CD4-positive, alpha-beta T cell treated with Interferon alpha-2 for 1 hour (primary cell): ENCODE measurements around the gene RAB38.

Source experiments
- DNase-seq, 2 donors: peaks; one replicate each; pipeline ENCODE4 v3.0.0-alpha.2; 2020 to 2022

The RAB38 gene

DNA sequence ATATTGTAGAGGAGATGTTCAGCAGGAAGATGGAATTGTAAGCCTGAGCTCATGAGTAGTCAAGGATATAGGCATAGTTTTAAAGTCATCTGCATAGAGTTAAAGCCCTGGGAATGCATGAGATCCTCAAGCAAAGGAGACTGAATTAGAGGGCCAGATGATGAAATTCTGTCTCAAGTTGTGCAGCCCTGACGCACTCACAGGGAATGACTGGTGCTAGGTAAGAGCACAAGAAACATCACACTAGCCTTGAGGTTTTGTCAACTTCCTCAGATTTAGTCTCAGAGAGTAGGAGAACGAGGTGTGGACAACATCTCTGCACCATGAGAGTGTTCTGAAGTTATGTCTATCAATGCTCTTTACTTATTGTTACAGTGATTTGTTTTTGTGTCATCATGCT lies 5.8 kb downstream of the RAB38 start:
- no peak for DNase-seq

DNA sequence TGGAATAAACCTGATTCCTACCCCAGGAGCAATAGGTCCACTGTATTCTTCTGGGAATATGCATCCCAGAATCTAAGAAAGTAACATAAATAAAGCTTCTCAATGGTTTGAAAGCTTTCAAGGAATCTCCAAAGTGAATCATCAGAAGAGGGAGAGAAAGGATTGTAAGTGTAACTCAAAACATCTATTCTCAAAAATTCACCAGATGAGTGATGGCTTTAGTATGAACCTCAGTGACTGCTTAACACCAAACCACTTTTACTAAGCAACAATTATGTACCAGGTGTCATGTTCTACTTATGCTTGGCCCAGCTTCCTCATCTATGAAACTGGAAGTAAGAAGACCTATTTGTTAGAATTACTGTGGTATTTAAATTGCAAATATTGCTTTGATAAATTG lies 7.4 kb downstream of the RAB38 start:
- no peak for DNase-seq

DNA sequence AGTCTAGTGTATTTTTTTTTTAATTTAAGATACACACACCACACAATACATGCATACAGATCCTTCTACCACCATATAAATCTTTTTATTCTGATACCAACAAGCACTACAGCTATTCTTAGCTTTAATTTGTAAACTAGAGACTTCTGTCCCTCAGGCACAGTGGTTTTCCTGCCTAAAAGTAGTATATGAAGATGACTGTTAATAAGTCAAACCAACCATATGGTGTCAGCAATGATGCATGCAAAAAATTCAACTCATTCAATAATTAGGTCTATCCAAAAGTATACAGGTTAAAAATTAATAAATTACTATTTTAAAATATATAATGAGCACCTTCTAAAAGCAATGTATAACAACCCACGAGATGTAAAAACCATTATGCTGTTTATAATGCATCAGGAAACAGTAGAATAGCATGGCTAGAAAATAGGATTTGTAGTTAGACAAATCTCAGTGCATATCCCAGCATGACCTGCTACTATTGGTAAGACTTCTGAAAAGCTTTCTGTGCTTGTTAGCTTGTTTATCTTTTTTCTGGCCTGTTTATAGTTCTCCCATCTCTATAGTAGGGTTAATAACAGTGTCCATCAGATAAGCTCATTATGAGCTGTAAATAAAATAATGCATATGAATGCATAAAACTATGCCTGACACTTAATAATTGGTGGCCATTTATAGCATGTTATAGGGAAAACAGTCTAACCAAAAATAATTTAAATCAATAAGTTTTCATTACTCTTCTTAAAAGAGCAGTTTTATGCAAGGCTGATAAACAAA lies 10.2 kb downstream of the RAB38 start:
- no peak for DNase-seq

DNA sequence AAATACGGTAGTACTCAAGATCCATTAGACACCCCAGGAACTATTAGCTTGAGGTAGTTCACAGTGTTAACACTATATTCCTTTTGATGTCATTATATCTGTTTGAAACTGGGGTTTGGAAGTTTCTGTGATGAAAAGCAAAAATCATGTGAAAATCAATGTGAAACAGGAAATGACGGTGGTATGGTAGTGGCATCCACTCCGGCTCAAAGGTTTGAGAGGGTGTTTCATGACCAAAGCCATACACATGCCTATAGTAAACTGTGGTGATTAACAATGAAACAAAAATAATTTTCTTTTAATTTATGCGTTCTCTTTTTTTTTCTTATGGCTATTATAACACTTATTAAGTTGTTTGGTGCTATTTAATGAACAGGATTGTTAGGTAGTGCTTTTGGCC lies 10.9 kb downstream of the RAB38 start:
- DNase-seq = no peak

DNA sequence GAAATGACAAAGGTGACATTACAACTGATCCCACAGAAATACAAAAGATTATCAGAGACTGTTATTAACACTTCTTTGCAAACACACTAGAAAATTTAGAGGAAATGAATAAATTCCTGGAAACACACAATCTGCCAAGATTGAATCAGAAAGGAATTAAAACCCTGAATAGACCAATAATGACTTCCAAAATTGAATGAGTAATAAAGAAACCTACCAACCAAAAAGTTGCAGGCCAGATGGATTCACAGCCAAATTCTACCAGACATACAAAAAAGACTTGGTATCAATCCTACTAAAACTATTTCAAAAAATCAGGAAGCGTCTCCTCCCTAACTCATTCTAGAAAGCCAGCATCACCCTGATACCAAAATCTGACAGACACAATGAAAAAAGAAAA lies 17.2 kb downstream of the RAB38 start:
- DNase-seq = no peak

DNA sequence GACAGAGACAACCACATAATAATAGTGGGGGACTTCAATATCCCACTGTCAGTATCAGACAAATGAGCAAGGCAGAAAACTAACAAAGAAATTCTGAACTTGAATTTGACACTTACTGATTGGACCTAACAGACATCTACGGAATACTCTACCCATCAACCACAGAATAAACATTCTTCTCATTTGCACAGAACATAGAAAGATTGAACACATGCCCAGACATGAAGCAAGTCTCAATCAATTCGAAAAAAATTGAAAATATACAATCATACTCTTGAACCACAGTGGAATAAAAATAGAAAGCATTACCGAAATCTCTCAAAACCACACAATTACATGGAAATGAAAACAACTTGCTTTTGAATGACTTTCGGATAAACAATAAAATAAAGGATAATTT lies 17.9 kb downstream of the RAB38 start:
- DNase-seq = no peak

DNA sequence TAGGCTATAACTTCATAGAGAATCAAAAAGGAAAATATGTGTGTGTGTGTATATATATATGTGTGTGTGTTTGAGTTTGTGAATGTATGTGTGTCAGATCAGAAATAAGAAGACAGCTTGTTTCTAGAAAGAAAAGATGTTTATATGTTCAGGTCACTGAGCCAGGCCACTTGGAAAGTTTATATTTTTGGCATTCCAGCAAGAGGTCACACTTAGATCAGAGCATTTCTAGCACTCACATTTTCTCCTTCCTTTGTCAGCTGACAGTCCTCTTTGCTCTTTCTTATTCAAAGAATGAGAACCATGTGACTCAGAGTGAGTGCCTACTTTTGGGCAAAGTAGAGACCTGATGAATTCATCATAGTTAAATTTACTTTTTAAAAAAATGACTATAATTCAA lies 22.9 kb downstream of the RAB38 start:
- DNase-seq = no peak

DNA sequence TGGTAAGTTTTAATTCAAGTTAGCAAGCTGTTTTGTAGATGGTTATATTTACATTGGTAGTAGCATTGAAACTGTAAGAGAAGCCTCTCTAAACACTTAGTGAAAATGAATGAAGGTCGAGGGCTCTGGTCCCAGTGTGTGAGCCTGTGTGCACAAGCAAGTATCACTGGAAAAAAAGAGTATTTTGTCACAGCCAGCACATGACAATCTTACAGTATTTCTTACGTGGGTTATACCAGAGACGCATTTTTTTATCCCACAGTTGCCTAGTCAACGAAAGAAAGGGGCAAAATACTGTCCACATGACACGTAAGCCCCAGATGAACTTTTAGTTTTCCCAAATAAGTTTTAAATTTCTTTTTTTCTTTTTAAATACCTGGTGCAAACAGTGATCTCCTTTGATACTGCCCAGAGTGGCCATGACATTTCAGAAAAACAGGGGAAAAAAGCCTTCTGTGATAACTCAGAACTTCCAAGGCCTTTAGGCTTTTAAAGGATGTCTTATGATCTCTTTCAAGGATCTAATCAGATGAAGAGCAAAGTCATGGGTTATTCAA lies 23.5 kb downstream of the RAB38 start:
- DNase-seq = no peak

DNA sequence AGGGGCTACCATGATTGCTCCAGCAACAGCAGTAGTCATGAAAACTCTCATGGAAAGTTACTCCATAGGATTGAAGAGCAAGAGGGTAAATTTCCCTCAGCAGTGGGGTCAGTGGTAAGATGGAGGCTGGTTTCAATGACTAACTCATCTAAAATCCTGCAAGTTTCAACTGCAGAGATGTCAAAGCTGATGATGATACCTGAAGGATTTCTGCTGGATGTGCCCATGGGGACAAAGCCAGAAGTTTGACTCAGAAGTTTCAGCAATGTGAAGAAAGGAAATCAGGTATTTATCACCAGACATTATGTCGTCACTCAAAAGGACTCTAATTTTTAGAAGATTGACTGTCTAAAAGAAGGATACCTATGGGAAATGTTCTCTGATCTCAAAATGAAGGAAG lies 29.1 kb downstream of the RAB38 start:
- DNase-seq = no peak

DNA sequence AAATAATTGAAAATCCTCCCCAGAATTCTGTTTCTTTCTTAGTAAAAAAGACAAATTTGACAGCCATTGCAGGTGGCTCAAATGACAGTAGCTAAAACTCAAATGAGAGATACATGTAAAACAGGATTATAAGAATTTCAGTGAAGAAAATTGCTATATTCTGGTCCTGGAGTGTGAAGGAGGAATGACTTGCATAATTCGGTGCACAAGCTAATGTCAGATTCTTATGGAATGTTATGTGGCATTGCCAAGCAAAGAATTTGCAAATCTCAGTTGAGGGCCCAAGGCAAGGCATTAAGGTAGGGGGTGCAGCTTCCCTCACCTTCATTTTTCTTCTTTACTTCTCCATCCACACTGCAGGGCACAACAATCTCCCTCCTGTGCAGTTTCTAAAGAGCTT lies 35.4 kb downstream of the RAB38 start:
- DNase-seq = no peak

DNA sequence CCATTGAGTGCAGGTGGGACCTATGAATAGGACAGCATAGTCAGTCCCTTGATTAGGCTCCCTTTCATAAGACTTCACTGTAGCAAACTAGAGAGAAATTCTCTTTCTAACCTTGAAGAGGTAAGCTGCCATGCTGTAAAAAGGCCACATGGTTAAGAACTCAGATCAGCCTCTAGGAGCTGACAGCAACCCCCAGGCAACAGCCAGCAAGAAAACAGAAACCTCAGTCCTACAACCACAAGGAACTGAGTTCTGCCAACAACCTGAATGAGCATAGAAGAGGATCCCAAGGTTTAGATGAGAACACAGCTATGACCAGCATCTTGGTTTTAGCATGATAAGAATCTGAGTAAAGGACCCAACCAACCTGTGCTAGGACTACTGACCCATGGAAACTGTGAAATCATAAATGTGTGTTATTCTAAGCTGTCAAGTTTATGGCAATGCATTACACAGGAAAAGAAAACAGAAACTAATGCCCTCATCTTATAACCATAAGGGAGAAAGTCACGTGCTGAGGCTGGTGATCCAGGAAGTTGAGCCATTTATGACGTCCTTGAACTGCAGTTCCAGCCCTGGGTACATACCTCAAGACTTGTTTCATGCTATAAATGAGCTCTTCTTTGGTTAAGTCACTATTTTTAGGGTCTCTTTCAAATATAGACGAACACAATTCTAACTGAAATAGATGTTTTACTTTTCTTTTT lies 43.3 kb downstream of the RAB38 start:
- no peak for DNase-seq

DNA sequence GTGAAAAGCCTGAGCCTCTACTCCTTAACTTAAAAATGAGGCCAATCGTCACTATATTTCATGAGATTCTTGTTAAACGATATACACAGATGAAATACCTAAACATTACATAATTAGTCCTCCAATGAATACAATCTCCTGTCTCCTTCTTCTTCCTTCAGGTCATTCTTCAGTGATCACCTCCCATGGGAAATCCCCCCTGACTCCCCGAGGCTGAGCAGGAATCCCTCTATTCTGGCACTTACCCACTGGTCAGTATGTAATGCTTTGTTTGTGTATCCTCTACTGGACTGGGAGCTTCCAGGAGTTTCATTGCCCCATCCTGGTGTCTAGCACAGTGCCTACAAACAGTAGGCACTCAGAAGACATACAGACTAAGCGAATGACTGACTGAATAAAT lies 52.3 kb downstream of the RAB38 start:
- DNase-seq = no peak

DNA sequence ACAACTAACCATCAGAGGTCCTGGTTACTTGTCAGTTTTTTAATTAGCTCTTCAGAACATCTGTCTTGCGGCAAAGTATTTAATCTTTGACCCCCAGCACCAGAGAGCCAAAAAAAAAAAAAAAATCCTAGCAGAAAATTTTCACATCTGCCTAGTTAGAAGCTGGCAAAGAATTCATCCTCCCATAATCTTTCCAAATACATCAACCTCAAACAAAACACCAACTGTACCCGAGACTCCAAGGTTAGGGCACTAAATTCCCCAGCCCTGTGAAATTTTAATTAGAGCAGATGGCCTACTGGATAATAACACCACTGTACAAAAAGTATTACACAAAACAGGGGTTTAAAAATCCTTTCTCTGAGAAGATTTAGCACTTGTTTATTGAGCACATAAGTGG lies 55.7 kb downstream of the RAB38 start:
- DNase-seq = no peak

DNA sequence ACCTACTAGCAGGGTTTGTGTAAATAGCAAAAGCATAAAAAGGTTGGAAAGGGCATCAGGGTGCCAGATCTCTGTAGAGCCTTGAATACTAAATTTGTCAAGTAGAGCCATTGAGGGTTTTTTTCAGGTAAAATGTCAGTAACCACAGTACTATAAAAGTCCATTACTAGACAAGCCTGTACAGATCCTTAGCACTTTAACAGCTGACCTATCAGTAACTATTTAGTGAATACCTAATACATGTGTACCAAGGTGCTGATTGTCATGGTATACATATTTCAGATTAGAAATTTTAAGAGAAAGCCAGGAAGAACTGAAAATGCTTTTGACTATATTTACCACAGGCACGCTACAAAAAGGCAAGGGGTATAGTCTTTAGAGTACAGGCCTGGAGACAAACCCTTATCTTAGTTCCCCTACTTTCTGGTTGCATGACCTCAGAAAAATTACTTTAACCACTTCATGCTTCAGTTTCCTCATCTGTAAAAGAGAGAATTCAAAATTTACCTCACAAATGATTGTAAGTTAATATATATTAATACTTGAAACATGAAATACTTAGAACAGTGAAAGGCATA lies 57.9 kb downstream of the RAB38 start:
- no peak for DNase-seq

DNA sequence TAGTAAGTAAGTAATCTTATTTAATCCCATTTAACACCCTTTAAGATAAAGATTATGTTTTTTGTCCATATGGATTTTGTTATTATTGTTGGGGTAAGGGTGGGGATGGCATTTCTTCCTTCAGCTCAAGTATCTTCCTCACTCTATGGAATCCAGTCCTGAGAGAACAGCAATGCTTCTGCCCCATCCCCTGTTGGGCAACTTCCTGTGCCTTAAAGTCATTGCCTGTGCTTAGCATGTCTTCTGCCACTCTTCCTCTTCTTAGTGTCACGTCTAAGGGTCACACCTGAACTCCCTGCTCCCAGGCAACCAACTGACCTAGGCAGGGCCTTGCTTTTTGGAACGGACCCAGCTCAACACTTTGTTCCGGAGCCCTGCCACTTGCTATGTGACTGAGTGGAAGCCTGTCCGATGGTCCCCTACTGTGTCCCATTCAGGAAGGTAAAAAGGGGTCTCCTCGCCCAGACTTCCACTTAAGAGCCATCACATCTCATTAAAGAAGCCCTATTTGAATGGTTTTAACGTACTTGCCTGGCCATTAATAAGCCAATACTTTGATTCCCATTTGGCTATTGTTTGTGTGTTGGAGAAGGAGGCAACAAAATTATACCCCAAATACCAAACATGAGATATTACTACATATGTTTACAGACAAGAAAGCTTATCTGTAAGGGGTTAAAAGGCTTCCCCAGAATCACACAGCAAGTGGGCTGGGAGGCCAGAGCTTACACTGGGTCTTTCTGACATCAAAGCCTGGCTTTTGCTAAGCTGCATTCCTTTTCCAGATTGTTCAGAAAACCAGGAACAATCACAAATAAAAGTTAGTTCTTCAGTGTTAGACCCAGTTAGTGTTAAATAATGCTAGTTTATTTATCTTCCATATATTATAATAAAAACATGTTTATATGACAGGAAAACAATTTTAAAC lies 59.2 kb downstream of the RAB38 start:
- no peak for DNase-seq

DNA sequence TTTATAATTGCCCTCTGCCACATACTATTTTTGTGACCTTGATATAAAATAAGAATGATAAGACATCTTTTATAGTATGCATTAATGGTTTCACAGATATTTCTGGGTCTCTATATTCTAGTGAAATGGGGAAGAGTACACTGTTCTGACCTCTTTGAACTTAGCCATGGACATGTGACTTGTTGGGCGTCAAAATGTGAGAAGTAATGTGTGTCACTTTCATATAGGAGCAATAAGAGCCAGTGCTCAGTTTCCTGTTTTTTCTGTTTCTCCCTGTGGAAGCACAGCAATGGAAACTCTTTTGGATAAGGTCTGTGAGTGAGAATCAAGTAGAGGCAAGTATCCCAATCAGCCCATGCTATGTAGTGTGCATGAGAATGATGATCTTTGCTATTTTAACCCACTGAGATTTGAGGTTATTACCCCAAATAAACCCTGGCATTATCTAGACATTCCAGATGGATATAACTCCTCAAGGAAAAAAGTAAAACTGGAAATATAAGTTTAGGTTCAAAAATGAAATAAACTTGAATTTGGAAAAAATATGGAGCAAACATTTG lies 60.7 kb downstream of the RAB38 start:
- no peak for DNase-seq

DNA sequence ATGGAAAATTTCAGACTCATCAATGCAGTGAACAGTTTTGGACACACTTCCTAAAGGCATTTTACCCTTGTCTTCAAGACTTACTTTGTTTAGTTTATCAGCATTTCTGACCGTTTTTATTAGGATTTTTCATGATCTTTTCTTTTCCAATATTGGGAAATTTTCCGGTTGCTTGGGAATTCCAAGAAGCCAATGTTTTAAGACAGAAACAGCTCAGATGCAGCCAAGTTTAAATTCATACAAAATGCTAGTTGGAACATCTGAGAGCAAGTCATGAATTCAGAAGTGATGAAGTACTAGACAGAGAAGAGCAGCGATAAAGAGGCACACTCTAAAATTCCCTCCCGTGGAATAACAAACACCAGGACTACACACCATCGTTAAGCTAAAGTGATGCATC lies 68.6 kb downstream of the RAB38 start:
- no peak for DNase-seq

DNA sequence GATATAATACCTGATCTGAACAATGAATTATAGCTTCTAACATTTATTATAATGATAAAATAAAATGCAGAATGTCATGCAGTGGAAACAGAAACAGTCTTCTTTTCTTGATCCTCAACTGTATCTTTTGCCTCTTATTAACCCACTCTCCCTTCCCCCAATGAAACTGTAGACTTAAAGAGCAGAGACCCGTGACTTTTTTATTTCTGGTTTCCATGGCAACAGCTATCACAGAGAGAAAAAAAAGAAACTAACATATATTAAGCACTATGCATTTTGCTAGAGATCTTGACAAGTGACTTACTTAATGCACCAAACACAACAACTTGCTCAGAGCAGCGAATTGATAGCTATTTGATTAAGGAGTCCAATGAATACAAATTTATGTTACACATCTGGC lies 69.3 kb downstream of the RAB38 start:
- no peak for DNase-seq

DNA sequence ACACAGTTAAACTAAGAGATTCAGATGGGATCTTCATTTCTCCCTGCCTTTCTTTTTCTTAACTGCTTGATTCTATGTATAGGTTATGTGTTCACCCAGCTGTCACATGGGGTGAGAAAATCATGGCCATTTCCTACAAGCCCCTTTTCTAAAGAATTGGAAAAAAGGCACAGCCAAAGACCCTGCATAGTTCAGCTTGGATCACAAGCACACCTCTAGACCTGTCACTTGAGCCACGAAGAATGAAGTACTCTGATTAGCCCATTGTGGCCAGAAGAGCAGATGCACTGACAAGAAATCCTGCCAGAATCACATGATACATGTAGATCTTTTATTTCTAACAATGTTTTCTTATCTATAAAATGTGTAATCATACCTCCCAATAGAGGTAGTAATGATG lies 69.7 kb downstream of the RAB38 start:
- no peak for DNase-seq

DNA sequence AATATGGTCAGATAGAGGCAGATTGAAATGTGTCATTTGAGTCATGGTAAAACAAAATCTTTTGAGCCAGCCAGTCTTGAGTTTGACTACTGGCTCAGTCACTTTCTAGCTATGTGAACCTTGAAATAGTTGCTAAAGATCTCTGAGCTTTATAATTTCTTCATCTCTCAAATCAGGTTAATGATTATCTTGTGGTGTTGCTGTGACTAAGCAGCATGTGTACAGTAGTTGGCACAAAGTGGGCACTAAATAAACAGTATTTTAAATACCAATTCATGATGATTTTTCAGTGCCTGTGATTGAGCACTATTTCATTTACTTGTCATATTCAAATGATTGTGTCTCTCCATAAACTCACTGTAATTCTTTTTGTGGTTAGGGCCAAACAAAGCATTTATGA lies 70.8 kb downstream of the RAB38 start:
- no peak for DNase-seq

DNA sequence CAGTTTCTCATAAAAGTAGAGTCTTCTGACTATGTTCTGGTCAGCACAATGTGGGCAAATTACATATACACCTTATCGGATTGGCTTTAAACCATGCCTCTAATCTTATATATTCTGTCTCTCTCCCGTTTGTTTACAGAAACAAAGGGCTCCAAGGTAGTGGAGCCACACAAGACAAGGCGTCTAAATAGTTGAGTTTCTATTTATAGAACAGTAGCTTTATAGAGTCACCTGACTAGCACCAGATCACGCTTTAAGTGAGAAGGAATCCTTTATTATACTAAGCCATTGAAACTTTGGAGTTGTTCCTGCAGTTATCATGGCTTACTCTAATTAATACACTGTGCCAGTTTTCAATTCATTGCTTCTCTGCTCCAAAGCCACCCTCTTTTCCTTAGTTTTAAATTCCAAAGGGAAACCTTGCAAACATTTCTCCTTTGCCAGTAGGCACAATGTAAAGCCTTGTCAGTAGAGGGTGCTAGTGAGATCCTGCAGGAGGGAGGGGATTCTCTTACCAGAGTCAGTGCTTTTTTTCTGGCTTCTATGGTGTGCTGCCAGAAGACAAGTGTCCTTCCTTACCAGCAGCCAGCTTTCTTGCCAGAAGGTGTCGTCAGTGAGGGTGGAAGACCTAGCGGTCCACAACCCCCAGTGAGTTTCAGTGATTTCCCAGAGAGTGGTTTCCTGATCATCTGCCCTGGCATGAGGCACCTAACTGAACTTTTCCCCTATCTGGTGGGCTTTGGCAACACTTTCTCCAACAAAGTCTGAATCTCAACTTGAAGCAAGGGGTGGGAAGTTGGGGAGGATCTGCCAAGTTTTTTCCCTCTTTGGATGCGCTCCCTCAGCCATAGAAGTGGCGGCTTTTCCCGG lies 71.7 kb downstream of the RAB38 start:
- peak; percentile 12 to 58 for DNase-seq

DNA sequence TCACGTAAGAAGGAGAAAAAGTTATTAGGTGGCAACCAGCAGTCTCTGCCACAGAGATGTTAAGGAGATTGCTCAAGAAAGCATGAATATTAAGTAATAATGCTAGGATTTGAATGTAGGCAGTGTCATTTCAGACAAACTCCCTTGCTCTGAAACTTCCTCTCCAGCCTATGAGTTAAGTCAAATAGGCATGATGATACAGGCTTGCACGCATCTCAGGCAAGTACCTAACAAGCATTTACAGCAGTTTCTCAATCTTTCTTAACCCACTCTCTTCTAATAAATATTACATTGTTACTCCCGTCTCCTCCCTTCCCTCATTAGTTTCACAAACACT lies 72.7 kb downstream of the RAB38 start:
- no peak for DNase-seq
